LNCaP clone FGC (cell line): Measurements from ENCODE around the gene ELOVL1.
"Not testable (repeated sequence)": the region's sequence is repeated elsewhere in the genome, so short reads cannot be mapped to it uniquely, and the experiment has no call there.

Experiments used
- DNase-seq: peaks from one replicate; pipeline ENCODE4 v3.0.0-alpha.2; 2011; ENCODE audit warnings: low read depth
- H3K4me3 ChIP-seq: 2 replicates; pipeline ENCODE4 v1.5.1; 2011; ENCODE audit warnings: mild to moderate bottlenecking, low read depth, low read length, control low read depth
- TF ChIP-seq, protein P1 (sequence below): IDR thresholded peaks from 2 replicates; pipeline ENCODE4 v1.5.1; 2012; ENCODE audit warnings: mild to moderate bottlenecking; ENCODE audit not compliant: control insufficient read depth, insufficient read depth; ENCODE audit errors: extremely low read depth

Gene ELOVL1

DNA sequence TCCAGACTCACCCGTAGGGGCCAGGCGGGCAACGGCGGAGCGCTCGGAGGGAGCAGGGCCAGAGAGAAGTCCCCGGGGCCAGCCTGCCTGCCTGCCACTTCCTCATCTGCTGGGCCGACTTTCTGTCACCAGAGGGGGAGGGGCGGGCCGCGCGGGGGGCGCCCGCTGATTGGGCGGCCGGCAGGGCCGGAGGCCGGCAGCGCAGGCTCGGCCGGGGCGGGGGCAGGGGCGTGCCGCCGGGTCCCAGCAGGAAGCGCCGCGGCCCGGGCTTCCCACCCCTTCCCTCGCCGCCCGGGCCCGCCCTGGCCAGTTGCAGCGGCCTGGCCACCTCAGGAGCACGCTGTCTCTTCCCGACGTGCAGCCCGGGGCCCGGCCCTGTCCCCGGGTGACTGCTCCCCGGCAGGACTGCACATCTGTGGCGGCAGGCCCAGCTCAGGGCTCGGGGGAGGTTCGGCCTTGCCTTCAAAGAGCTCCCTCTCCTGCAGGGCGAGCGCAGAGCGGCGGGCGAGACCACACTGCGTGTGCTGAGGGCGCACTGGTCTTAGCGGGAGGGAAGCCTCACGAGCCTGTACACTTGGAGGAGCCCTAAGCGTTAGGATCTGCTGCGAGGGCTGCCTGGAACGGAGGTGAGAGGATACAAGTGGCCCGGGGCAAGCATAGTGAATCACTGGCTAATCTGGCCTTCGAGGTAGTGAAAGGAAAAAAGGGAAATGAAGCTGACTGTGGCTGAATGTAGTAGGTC is at the start of gene ELOVL1:
TSS of gene ELOVL1 (minus strand) at position 108 of the 742 bp plus-strand sequence. CDS start 2,402 bp downstream, outside the sequence.
- H3K4me3 ChIP-seq = peak within 1 kb of the TSS; percentile 84
- TF ChIP-seq, protein P1, sequence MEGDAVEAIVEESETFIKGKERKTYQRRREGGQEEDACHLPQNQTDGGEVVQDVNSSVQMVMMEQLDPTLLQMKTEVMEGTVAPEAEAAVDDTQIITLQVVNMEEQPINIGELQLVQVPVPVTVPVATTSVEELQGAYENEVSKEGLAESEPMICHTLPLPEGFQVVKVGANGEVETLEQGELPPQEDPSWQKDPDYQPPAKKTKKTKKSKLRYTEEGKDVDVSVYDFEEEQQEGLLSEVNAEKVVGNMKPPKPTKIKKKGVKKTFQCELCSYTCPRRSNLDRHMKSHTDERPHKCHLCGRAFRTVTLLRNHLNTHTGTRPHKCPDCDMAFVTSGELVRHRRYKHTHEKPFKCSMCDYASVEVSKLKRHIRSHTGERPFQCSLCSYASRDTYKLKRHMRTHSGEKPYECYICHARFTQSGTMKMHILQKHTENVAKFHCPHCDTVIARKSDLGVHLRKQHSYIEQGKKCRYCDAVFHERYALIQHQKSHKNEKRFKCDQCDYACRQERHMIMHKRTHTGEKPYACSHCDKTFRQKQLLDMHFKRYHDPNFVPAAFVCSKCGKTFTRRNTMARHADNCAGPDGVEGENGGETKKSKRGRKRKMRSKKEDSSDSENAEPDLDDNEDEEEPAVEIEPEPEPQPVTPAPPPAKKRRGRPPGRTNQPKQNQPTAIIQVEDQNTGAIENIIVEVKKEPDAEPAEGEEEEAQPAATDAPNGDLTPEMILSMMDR = peak; percentile 51
- peak; percentile 52 for DNase-seq

DNA sequence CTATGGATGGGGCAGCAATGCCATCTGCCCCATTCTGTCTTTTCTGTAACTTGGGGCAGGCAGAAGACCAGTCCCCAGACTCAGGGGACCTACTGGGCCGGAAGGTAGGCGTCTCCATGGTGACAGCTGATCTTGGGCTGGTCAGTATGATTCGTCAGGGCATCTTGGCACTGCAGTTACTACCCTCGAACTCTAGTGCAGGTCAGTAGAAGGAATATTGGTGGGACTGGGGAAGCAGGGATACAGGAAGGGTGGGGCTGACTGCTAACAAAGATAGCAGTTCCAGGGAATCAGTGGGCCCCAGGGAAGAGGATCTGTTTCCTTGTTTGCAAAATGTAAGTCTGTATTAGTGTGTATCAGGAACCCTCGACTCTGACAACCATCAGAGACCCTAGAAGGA is 48.1 kb upstream of the ELOVL1 start:
- TF ChIP-seq, protein P1 = no peak
- no peak for DNase-seq
- no peak overlapping the region for H3K4me3 ChIP-seq

DNA sequence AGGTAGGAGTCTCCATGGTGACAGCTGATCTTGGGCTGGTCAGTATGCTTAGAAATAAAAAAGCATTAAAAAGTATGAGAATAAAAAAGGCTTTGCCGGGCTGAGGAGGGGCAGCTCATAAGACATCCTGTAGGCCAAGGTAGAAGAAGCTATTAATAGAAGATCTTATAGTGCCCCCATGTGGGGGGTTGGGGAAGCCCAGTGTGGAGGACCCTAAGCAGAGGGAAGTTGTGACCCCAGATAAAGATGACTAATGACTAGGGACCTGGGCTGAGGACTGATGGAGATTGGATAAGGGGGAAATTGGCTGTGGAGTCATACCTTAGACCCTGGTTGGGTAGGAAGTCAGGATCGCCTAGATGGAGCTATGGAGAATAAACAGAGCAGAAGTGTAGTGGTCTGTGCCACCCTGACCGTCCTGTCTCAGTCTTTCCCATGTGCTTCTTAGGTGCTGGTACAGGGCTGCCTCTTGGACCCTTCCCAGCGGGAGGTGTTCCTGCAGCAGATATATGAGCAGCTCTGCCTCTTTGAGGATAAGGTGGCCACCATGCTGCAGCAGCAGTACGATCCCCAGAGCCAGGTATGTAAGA is 46.9 kb upstream of the ELOVL1 start:
- TF ChIP-seq, protein P1 = peak; percentile 51
- no peak for DNase-seq
- no peak overlapping the region for H3K4me3 ChIP-seq

DNA sequence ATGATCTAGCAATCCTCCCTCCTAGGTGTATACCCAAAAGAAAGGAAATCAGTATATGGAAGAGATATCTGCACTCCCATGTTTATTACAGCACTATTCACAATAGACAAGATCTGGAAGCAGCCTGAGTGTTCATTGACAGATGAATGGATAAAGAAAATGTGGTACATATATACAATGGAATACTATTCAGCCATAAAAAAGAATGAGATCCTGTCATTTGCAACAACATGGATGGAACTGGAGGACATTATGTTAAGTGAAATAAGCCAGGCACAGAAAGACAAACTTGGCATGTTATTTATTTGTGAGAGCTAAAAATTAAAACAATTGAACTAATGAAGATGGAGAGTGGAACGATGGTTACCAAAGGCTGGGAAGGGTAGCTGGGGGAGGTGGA is 45.6 kb upstream of the ELOVL1 start:
- H3K4me3 ChIP-seq, DNase-seq: not testable (repeated sequence)

DNA sequence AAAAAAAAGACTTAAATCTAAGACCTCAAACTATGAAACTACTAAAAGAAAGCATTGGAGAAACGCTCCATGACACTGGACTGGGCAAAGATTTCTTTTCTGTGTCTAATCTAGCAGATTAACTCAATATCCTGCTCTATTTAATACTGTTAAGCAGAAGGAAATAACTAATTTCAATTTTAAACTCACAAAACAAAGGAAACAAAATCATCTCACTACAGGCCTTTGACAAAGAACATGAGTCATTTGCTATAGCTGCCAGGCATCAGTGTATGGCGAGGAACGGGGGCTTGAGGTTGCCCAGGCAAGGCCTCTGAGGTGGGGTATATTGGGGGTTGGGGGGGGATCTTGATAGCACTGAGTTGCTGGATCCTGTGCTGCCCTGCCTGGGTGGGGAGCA is 42.8 kb upstream of the ELOVL1 start:
- DNase-seq = no peak
- TF ChIP-seq, protein P1 = no peak
- no peak overlapping the region for H3K4me3 ChIP-seq

DNA sequence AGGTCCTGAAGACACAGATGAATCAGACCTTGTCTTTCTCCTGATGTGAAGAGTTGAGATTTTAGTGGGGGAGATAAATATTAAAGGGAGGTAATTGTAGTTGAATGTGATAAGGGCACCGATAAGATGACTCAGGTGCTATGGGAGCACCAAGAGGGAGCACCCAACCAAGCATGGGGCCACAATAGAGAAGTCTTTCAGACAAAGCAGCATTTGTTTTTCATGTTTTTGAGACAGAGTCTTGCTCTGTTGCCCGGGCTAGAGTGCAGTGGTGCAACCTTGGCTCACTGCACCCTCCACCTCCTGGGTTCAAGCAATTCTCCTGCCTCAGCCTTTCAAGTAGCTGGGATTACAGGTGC is 38.0 kb upstream of the ELOVL1 start:
- TF ChIP-seq, protein P1 = no peak
- H3K4me3 ChIP-seq = no peak overlapping the region
- no peak for DNase-seq

DNA sequence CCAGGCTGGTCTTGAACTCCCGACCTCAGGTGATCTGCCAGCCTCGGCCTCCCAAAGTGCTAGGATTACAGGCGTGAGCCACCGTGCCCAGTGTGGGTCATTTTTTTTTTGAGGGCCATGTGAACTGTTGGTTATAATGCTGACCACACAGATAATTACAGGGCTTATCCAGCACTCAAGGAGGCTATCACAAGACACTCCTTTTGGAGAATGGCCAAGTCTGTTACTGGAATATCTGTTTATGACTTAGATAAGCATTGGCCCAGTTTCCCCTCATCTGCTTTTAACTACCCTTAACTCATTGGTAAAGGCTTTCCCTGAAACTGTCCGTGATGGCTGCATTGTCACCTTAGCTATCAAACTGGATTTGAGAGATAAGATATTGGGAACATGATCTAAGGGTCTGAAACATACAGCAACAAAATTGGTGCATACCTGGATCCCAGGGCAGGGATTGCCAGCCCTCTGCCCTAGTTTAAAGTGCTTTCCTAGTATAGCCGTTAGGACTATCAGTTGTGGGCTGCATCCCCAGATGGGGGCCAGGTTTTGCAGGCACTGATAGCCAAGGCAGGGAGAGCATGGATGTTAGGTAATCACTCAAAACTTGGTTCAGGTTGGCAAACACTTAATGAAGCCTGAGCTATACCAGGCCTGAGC is 37.5 kb upstream of the ELOVL1 start:
- no peak overlapping the region for H3K4me3 ChIP-seq
- TF ChIP-seq, protein P1 = no peak
- no peak for DNase-seq
